GM23338 (cell line): ENCODE data around the gene BOD1L2. TPM values are rescaled to one million over a fixed set of nuclear protein-coding genes. Genes with fewer than 3 reads are reported as not detected.

ENCODE experiments used
- ATAC-seq: fragments of 200-7000 bp; cut with Tn5 transposase; 3 replicates; pipeline ENCODE4 v1.9.1; 2020
- DNase-seq: peaks from one replicate; pipeline ENCODE4 v3.0.0-alpha.2; 2015; ENCODE audit warnings: low spot score
- H2AFZ ChIP-seq: fragments of 200-600 bp; sonication (generic); 2 replicates; pipeline ENCODE4 v1.8.0; 2016; ENCODE audit warnings: antibody characterized with exemption, mild to moderate bottlenecking, moderate library complexity
- H3F3A ChIP-seq: fragments of 200-600 bp; sonication (generic); replicated peaks from 2 replicates; pipeline ENCODE4 v1.8.0; 2017; ENCODE audit warnings: antibody characterized with exemption, mixed run types, low read depth
- H3K27ac ChIP-seq: fragments of 200-600 bp; sonication (generic); 2 replicates; pipeline ENCODE4 v1.6.1; 2016; ENCODE audit warnings: low read depth
- H3K27me3 ChIP-seq: fragments of 200-600 bp; sonication (generic); 2 replicates; pipeline ENCODE4 v1.8.0; 2016; ENCODE audit warnings: mild to moderate bottlenecking, mixed run types, moderate library complexity; ENCODE audit not compliant: insufficient read depth
- H3K36me3 ChIP-seq: fragments of 200-600 bp; sonication (generic); 2 replicates; pipeline ENCODE4 v1.8.0; 2016; ENCODE audit warnings: mild to moderate bottlenecking; ENCODE audit not compliant: insufficient read depth
- H3K4me1 ChIP-seq: fragments of 200-600 bp; sonication (generic); 2 replicates; pipeline ENCODE4 v1.8.0; 2016; ENCODE audit warnings: mild to moderate bottlenecking, moderate library complexity; ENCODE audit not compliant: insufficient read depth
- H3K4me2 ChIP-seq: fragments of 200-600 bp; sonication (generic); 2 replicates; pipeline ENCODE4 v1.7.1; 2017; ENCODE audit warnings: mixed run types
- H3K4me3 ChIP-seq: fragments of 200-600 bp; sonication (generic); 2 replicates; pipeline ENCODE4 v1.6.1; 2016; ENCODE audit warnings: mixed run types
- H3K79me2 ChIP-seq: fragments of 200-600 bp; sonication (generic); replicated peaks from 2 replicates; pipeline ENCODE4 v1.8.0; 2017; ENCODE audit warnings: mild to moderate bottlenecking; ENCODE audit not compliant: insufficient read depth
- H3K9me2 ChIP-seq: fragments of 200-600 bp; sonication (generic); 2 replicates; pipeline ENCODE4 v1.8.0; 2017; ENCODE audit not compliant: insufficient read depth
- H4K20me1 ChIP-seq: fragments of 200-600 bp; sonication (generic); replicated peaks from 2 replicates; pipeline ENCODE4 v1.8.0; 2017; ENCODE audit warnings: mild to moderate bottlenecking; ENCODE audit not compliant: insufficient read depth
- H3K27ac Mint-ChIP-seq: 2 replicates; pipeline ENCODE4 v1.8.0; 2020; ENCODE audit warnings: inconsistent platforms, mild to moderate bottlenecking, moderate library complexity, mixed read lengths
- H3K27me3 Mint-ChIP-seq: 3 replicates; pipeline ENCODE4 v1.8.0; 2022; ENCODE audit warnings: low read depth, mild to moderate bottlenecking, moderate library complexity, mixed read lengths, inconsistent platforms; ENCODE audit not compliant: insufficient read depth, poor library complexity
- H3K36me3 Mint-ChIP-seq: 3 replicates; pipeline ENCODE4 v1.8.0; 2021; ENCODE audit warnings: low read depth, mild to moderate bottlenecking, inconsistent platforms, moderate library complexity, mixed read lengths
- H3K4me1 Mint-ChIP-seq: 3 replicates; pipeline ENCODE4 v1.8.0; 2020; ENCODE audit warnings: mild to moderate bottlenecking, inconsistent platforms, mixed read lengths
- H3K4me3 Mint-ChIP-seq: 3 replicates; pipeline ENCODE4 v1.8.0; 2021; ENCODE audit warnings: moderate library complexity, mild to moderate bottlenecking, inconsistent platforms, mixed read lengths
- H3K9me3 Mint-ChIP-seq: 3 replicates; pipeline ENCODE4 v1.8.0; 2020; ENCODE audit warnings: moderate library complexity, mild to moderate bottlenecking, inconsistent platforms, mixed read lengths
- CREB1 ChIP-seq: fragments of 250-450 bp; sonication (Bioruptor Pico); IDR thresholded peaks from 2 replicates; pipeline ENCODE4 v1.5.0; 2020; ENCODE audit warnings: low read depth, mild to moderate bottlenecking, moderate library complexity
- ETS1 ChIP-seq: IDR thresholded peaks from 2 replicates; pipeline ENCODE4 v1.6.1; 2016; ENCODE audit warnings: antibody characterized with exemption
- EZH2 ChIP-seq: fragments of 200-600 bp; sonication (generic); IDR thresholded peaks from one replicate; pipeline ENCODE4 v1.8.0; 2017; ENCODE audit warnings: antibody characterized with exemption, mild to moderate bottlenecking, low read depth; ENCODE audit not compliant: unreplicated experiment
- EZH2phosphoT487 ChIP-seq: fragments of 200-600 bp; sonication (generic); IDR thresholded peaks from one replicate; pipeline ENCODE4 v1.8.1; 2018; ENCODE audit warnings: antibody characterized with exemption; ENCODE audit not compliant: unreplicated experiment
- JUNB ChIP-seq: IDR thresholded peaks from one replicate; pipeline ENCODE4 v1.6.1; 2016; ENCODE audit warnings: antibody characterized with exemption; ENCODE audit not compliant: unreplicated experiment
- NANOG ChIP-seq: IDR thresholded peaks from 2 replicates; pipeline ENCODE4 v1.6.1; 2016; ENCODE audit warnings: antibody characterized with exemption, borderline replicate concordance
- POLR2AphosphoS5 ChIP-seq: IDR thresholded peaks from 2 replicates; pipeline ENCODE4 v1.6.1; 2016; ENCODE audit warnings: antibody characterized with exemption, low read depth
- STAT1 ChIP-seq: IDR thresholded peaks from one replicate; pipeline ENCODE4 v1.6.1; 2016; ENCODE audit warnings: antibody characterized with exemption; ENCODE audit not compliant: unreplicated experiment
- ZNF331 ChIP-seq: fragments of 250-450 bp; sonication (Bioruptor Pico); IDR thresholded peaks from 2 replicates; pipeline ENCODE4 v1.5.0; 2020; ENCODE audit warnings: low read depth, mild to moderate bottlenecking, moderate library complexity
- ZNF462 ChIP-seq: fragments of 250-450 bp; sonication (Bioruptor Pico); IDR thresholded peaks from 2 replicates; pipeline ENCODE4 v1.5.0; 2020; ENCODE audit warnings: mild to moderate bottlenecking, moderate library complexity
- polyA plus RNA-seq: library from polyadenylated mRNA; unstranded; fragments of >200 nt; fragmentation: Nextera tagmentation; extraction: Ambion mirVana; gene quantifications from 2 replicates; pipeline ENCODE4 v1.2.1, GENCODE V29; 2016
- total RNA-seq: library from RNA; depleted of rRNA; stranded (reverse); fragments of >200 nt; shearing (Covaris generic); gene quantifications from 2 replicates; pipeline ENCODE4 v1.2.3, GENCODE V29; 2014
- TF ChIP-seq, protein P1 (sequence below): IDR thresholded peaks from one replicate; pipeline ENCODE4 v1.6.1; 2018; ENCODE audit warnings: antibody characterized with exemption; ENCODE audit not compliant: unreplicated experiment
- TF ChIP-seq, protein P2 (sequence below), 2 experiments: fragments of 200-600 bp in 1 of 2; sonication (generic) in 1 of 2; conservative IDR thresholded peaks; 2 replicates each; pipeline versions ENCODE4 v1.5.1 to v1.6.1; 2016 to 2017; ENCODE audit warnings: antibody characterized with exemption in 2 of 2, low read depth in 2 of 2, mild to moderate bottlenecking in 2 of 2, moderate library complexity in 1 of 2

Gene BOD1L2
- total and polyA plus RNA-seq, 2 experiments from 2014 or later = 0.11 TPM; not detected in 1

DNA sequence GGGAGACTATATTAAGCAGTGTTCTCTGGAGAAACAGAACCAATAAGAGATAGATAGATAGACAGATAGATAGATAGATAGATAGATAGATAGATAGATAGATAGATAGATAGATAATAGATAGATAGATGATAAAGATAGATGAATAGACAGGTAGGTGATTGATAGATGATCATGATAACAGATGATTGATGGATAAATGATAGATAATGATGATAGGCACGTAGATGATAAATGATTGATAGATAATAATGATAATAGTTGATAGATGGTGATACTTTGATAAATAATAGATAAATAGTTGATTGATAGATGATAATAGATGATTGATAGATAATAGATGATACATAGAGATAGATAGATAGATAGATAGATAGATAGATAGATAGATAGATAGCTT, 48.5 kb downstream of the BOD1L2 start:
- Mint-ChIP-seq H3K9me3 (no peaks in the 10 kb centered on the region), H3K27ac (no peak overlapping the region), H3K36me3 (no peaks in the 10 kb centered on the region), H3K4me1 (no peaks in the 10 kb centered on the region), H3K27me3 (no peaks in the 10 kb centered on the region), H3K4me3 (no peak overlapping the region)
- no peak for ATAC-seq
- H2AFZ ChIP-seq = no peak overlapping the region
- TF ChIP-seq, protein P1, sequence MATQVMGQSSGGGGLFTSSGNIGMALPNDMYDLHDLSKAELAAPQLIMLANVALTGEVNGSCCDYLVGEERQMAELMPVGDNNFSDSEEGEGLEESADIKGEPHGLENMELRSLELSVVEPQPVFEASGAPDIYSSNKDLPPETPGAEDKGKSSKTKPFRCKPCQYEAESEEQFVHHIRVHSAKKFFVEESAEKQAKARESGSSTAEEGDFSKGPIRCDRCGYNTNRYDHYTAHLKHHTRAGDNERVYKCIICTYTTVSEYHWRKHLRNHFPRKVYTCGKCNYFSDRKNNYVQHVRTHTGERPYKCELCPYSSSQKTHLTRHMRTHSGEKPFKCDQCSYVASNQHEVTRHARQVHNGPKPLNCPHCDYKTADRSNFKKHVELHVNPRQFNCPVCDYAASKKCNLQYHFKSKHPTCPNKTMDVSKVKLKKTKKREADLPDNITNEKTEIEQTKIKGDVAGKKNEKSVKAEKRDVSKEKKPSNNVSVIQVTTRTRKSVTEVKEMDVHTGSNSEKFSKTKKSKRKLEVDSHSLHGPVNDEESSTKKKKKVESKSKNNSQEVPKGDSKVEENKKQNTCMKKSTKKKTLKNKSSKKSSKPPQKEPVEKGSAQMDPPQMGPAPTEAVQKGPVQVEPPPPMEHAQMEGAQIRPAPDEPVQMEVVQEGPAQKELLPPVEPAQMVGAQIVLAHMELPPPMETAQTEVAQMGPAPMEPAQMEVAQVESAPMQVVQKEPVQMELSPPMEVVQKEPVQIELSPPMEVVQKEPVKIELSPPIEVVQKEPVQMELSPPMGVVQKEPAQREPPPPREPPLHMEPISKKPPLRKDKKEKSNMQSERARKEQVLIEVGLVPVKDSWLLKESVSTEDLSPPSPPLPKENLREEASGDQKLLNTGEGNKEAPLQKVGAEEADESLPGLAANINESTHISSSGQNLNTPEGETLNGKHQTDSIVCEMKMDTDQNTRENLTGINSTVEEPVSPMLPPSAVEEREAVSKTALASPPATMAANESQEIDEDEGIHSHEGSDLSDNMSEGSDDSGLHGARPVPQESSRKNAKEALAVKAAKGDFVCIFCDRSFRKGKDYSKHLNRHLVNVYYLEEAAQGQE = no peak
- TF ChIP-seq EZH2phosphoT487 (no peak), POLR2AphosphoS5 (no peak), NANOG (no peak), ZNF462 (CRISPR knock-in tag) (no peak), STAT1 (no peak), ETS1 (no peak), JUNB (no peak), CREB1 (CRISPR knock-in tag) (no peak), EZH2 (no peak), ZNF331 (CRISPR knock-in tag) (no peak)
- TF ChIP-seq, protein P2, sequence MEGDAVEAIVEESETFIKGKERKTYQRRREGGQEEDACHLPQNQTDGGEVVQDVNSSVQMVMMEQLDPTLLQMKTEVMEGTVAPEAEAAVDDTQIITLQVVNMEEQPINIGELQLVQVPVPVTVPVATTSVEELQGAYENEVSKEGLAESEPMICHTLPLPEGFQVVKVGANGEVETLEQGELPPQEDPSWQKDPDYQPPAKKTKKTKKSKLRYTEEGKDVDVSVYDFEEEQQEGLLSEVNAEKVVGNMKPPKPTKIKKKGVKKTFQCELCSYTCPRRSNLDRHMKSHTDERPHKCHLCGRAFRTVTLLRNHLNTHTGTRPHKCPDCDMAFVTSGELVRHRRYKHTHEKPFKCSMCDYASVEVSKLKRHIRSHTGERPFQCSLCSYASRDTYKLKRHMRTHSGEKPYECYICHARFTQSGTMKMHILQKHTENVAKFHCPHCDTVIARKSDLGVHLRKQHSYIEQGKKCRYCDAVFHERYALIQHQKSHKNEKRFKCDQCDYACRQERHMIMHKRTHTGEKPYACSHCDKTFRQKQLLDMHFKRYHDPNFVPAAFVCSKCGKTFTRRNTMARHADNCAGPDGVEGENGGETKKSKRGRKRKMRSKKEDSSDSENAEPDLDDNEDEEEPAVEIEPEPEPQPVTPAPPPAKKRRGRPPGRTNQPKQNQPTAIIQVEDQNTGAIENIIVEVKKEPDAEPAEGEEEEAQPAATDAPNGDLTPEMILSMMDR (conservative IDR thresholded peaks at IDR 0.05; ENCODE audit: low read depth in 2 of 2) = no peak
- no peak overlapping the region for H3K4me2 ChIP-seq
- no peak overlapping the region for H3K4me3 ChIP-seq
- no peaks in the 10 kb centered on the region for H3K9me2 ChIP-seq
- no peaks in the 10 kb centered on the region for H3K4me1 ChIP-seq
- no peak overlapping the region for H3K27ac ChIP-seq
- no peaks in the 10 kb centered on the region for H4K20me1 ChIP-seq
- H3K79me2 ChIP-seq = no peaks in the 10 kb centered on the region
- H3K36me3 ChIP-seq = no peaks in the 10 kb centered on the region
- no peak for DNase-seq
- H3F3A ChIP-seq = no peaks in the 10 kb centered on the region
- H3K27me3 ChIP-seq = no peaks in the 10 kb centered on the region
